PC-9 (cell line): ENCODE measurements around the gene RAB4B. TPM values are rescaled to one million over a fixed set of nuclear protein-coding genes. Genes with fewer than 3 reads are reported as not detected.
"Not testable (repeated sequence)": the region's sequence is repeated elsewhere in the genome, so short reads cannot be mapped to it uniquely, and the experiment has no call there.

Experiments
- BruUV-seq: library from RNA; stranded (reverse); fragments of 400-500 nt; replicated peaks from 2 replicates; lab custom pipeline; 2021; lab: Mats Ljungman, UMichigan
- CTCF ChIA-PET: fragments of 300-600 bp; sonication (Branson Sonifier 250); formaldehyde crosslinking; loops from one replicate; lab custom pipeline; 2022; ENCODE audit warnings: antibody characterized with exemption; lab: Charles Lee
- POLR2A ChIA-PET: fragments of 300-600 bp; sonication (Branson Sonifier 250); formaldehyde crosslinking; loops from one replicate; lab custom pipeline; 2022; ENCODE audit warnings: antibody characterized with exemption; ENCODE audit not compliant: unreplicated experiment; lab: Charles Lee
- DNase-seq, 2 experiments: peaks; one replicate each; pipeline versions ENCODE4 v3.0.0 to v3.0.0-alpha.2; 2015 to 2022; ENCODE audit warnings: mixed read lengths in 1 of 2
- H2AFZ ChIP-seq: fragments of 200-600 bp; sonication (generic); 2 replicates; pipeline ENCODE4 v1.8.1; 2017; ENCODE audit warnings: antibody characterized with exemption
- H3F3A ChIP-seq: fragments of 200-600 bp; sonication (generic); 2 replicates; pipeline ENCODE4 v1.8.1; 2017; ENCODE audit warnings: antibody characterized with exemption, mild to moderate bottlenecking, low read depth; ENCODE audit not compliant: insufficient read depth
- H3K27ac ChIP-seq: fragments of 200-600 bp; sonication (generic); 2 replicates; pipeline ENCODE4 v1.6.1; 2016; ENCODE audit warnings: mixed run types
- H3K27me3 ChIP-seq: fragments of 200-600 bp; sonication (generic); 2 replicates; pipeline ENCODE4 v1.6.1; 2016; ENCODE audit warnings: low read depth, mixed run types; ENCODE audit not compliant: insufficient read depth
- H3K36me3 ChIP-seq: fragments of 200-600 bp; sonication (generic); 2 replicates; pipeline ENCODE4 v1.6.1; 2016; ENCODE audit warnings: low read depth, mixed run types
- H3K4me1 ChIP-seq: fragments of 200-600 bp; sonication (generic); replicated peaks from 2 replicates; pipeline ENCODE4 v1.6.1; 2016; ENCODE audit warnings: mixed run types; ENCODE audit not compliant: insufficient read depth
- H3K4me2 ChIP-seq: fragments of 200-600 bp; sonication (generic); 2 replicates; pipeline ENCODE4 v1.6.1; 2017; ENCODE audit warnings: mixed run types
- H3K4me3 ChIP-seq: fragments of 200-600 bp; sonication (generic); 2 replicates; pipeline ENCODE4 v1.6.1; 2016; ENCODE audit warnings: mixed run types
- H3K79me2 ChIP-seq: fragments of 200-600 bp; sonication (generic); 2 replicates; pipeline ENCODE4 v1.6.1; 2017; ENCODE audit warnings: low read depth, mixed run types
- H3K9me2 ChIP-seq: fragments of 200-600 bp; sonication (generic); 2 replicates; pipeline ENCODE4 v1.8.1; 2017; ENCODE audit warnings: mild to moderate bottlenecking; ENCODE audit not compliant: insufficient read depth
- H3K9me3 ChIP-seq: fragments of 200-600 bp; sonication (generic); 2 replicates; pipeline ENCODE4 v1.8.1; 2016; ENCODE audit warnings: low read depth; ENCODE audit not compliant: insufficient read depth
- H4K20me1 ChIP-seq: fragments of 200-600 bp; sonication (generic); 2 replicates; pipeline ENCODE4 v1.8.1; 2017; ENCODE audit not compliant: insufficient read depth
- EZH2 ChIP-seq: fragments of 200-600 bp; sonication (generic); IDR thresholded peaks from 2 replicates; pipeline ENCODE4 v1.8.0; 2017; ENCODE audit warnings: antibody characterized with exemption, low read depth
- intact Hi-C: fragments of 100-400 bp; cut with micrococcal nuclease; formaldehyde crosslinking; loops from one replicate; pipeline ENCODE4 v1.10.0; 2022; ENCODE audit not compliant: unreplicated experiment
- total RNA-seq: library from RNA; stranded (reverse); gene quantifications from 2 replicates; pipeline ENCODE4 v1.2.3, GENCODE V29; 2021
- TF ChIP-seq, protein P1 (sequence below): fragments of 200-600 bp; sonication (generic); conservative IDR thresholded peaks from 2 replicates; pipeline ENCODE4 v1.6.1; 2017; ENCODE audit warnings: mixed run types, antibody characterized with exemption, mild to moderate bottlenecking, moderate library complexity

The RAB4B gene
- total RNA-seq, 1 experiment from 2014 or later, result 22.2 TPM

- ChIA-PET CTCF (interaction anchor here (1.5 kb wide), 1 partner anchor 13 kb away, joined by 5 read pairs; no protein-coding TSS in a partner anchor), POLR2A (interaction anchor here (0.6 to 0.7 kb wide), 2 partner anchors 33 to 532 kb away, joined by 4 read pairs; partner anchors contain the start of gene EGLN2)
- H3K4me2 ChIP-seq, result peak overlapping the region; percentile 46
- H3F3A ChIP-seq, result peaks cover 19% of the 10 kb centered on the region
- no peaks in the 10 kb centered on the region for H3K36me3 ChIP-seq
- DNase-seq, result peak; percentile 49 to 98
- H3K27me3 ChIP-seq, result no peaks in the 10 kb centered on the region
- no peaks in the 10 kb centered on the region for H4K20me1 ChIP-seq
- no peaks in the 10 kb centered on the region for H3K79me2 ChIP-seq
- H3K4me1 ChIP-seq, result peaks cover 17% of the 10 kb centered on the region
- H3K9me3 ChIP-seq, result no peaks in the 10 kb centered on the region
- no peaks in the 10 kb centered on the region for H3K9me2 ChIP-seq
- H3K27ac ChIP-seq, result peak overlapping the region; percentile 71
- H3K4me3 ChIP-seq, result no peak overlapping the region
- no peak overlapping the region for H2AFZ ChIP-seq
- intact Hi-C loops, result loop anchor here (2.0 kb wide), 1 partner anchor 131 kb away; no protein-coding TSS in a partner anchor
- TF ChIP-seq, protein P1, sequence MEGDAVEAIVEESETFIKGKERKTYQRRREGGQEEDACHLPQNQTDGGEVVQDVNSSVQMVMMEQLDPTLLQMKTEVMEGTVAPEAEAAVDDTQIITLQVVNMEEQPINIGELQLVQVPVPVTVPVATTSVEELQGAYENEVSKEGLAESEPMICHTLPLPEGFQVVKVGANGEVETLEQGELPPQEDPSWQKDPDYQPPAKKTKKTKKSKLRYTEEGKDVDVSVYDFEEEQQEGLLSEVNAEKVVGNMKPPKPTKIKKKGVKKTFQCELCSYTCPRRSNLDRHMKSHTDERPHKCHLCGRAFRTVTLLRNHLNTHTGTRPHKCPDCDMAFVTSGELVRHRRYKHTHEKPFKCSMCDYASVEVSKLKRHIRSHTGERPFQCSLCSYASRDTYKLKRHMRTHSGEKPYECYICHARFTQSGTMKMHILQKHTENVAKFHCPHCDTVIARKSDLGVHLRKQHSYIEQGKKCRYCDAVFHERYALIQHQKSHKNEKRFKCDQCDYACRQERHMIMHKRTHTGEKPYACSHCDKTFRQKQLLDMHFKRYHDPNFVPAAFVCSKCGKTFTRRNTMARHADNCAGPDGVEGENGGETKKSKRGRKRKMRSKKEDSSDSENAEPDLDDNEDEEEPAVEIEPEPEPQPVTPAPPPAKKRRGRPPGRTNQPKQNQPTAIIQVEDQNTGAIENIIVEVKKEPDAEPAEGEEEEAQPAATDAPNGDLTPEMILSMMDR, result no peak
- TF ChIP-seq EZH2, result no peak
- BruUV-seq, result no TSS peak
Observed at GRCh38 chr19:40831502-40832430, 53.7 kb downstream of the RAB4B start.

- H4K20me1 ChIP-seq, result not testable (repeated sequence)
Observed at GRCh38 chr19:40832431-40832790, 54.4 kb downstream of the RAB4B start.

GRCh38 chr19:40833728-40834533, 55.9 kb downstream of the RAB4B start:
- H3K27ac ChIP-seq, H3K9me3 ChIP-seq, H3K27me3 ChIP-seq, H3K4me2 ChIP-seq, H3K9me2 ChIP-seq, H3K79me2 ChIP-seq, H3K4me3 ChIP-seq, BruUV-seq, POLR2A ChIA-PET, DNase-seq, H2AFZ ChIP-seq, H3K36me3 ChIP-seq, H4K20me1 ChIP-seq: not testable (repeated sequence)
- H3F3A ChIP-seq, result peaks cover 19% of the 10 kb centered on the region
- intact Hi-C loops, result loop anchor here (2.0 kb wide), 1 partner anchor 129 kb away; no protein-coding TSS in a partner anchor
- H3K4me1 ChIP-seq, result peaks cover 17% of the 10 kb centered on the region
- CTCF ChIA-PET, result interaction anchor here (0.6 kb wide), 1 partner anchor 184 kb away, joined by 5 read pairs; no protein-coding TSS in a partner anchor

More at GRCh38 chr19:40832431-40832790, 54.4 kb downstream of the RAB4B start:
- H3K4me1 ChIP-seq, result peaks cover 17% of the 10 kb centered on the region
- DNase-seq, H3K9me3 ChIP-seq, H3K36me3 ChIP-seq, H3K4me3 ChIP-seq, H2AFZ ChIP-seq, POLR2A ChIA-PET, H3K4me2 ChIP-seq, H3K27me3 ChIP-seq, H3K79me2 ChIP-seq, H3K9me2 ChIP-seq, CTCF ChIA-PET, BruUV-seq: not testable (repeated sequence)
- peak overlapping the region; percentile 71 for H3K27ac ChIP-seq
- intact Hi-C loops, result loop anchor here (2.0 kb wide), 1 partner anchor 130 kb away; no protein-coding TSS in a partner anchor
- peaks cover 19% of the 10 kb centered on the region for H3F3A ChIP-seq
